ENCODE data around the gene GCH1.
"Not testable (repeated sequence)": the region's sequence is repeated elsewhere in the genome, so short reads cannot be mapped to it uniquely, and the experiment has no call there.

The GCH1 gene

GRCh38 chr14:54902143-54902520 is 494 bp downstream of the GCH1 start:
- Histone ChIP-seq H3K27me3 (ENCODE audit: insufficient read depth, poor library complexity, severe bottlenecking) (peaks cover 18% of the 10 kb centered on the region), H3K27ac (replicated peaks) (no peak overlapping the region), H3K4me3 (replicated peaks; ENCODE audit: insufficient read depth, low read length) (peak overlapping the region; percentile 80)
- TF ChIP-seq, protein P1, sequence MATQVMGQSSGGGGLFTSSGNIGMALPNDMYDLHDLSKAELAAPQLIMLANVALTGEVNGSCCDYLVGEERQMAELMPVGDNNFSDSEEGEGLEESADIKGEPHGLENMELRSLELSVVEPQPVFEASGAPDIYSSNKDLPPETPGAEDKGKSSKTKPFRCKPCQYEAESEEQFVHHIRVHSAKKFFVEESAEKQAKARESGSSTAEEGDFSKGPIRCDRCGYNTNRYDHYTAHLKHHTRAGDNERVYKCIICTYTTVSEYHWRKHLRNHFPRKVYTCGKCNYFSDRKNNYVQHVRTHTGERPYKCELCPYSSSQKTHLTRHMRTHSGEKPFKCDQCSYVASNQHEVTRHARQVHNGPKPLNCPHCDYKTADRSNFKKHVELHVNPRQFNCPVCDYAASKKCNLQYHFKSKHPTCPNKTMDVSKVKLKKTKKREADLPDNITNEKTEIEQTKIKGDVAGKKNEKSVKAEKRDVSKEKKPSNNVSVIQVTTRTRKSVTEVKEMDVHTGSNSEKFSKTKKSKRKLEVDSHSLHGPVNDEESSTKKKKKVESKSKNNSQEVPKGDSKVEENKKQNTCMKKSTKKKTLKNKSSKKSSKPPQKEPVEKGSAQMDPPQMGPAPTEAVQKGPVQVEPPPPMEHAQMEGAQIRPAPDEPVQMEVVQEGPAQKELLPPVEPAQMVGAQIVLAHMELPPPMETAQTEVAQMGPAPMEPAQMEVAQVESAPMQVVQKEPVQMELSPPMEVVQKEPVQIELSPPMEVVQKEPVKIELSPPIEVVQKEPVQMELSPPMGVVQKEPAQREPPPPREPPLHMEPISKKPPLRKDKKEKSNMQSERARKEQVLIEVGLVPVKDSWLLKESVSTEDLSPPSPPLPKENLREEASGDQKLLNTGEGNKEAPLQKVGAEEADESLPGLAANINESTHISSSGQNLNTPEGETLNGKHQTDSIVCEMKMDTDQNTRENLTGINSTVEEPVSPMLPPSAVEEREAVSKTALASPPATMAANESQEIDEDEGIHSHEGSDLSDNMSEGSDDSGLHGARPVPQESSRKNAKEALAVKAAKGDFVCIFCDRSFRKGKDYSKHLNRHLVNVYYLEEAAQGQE (IDR thresholded peaks at IDR 0.05; ENCODE audit: insufficient replicate concordance, low read depth), result no peak
- TF ChIP-seq, protein P2, sequence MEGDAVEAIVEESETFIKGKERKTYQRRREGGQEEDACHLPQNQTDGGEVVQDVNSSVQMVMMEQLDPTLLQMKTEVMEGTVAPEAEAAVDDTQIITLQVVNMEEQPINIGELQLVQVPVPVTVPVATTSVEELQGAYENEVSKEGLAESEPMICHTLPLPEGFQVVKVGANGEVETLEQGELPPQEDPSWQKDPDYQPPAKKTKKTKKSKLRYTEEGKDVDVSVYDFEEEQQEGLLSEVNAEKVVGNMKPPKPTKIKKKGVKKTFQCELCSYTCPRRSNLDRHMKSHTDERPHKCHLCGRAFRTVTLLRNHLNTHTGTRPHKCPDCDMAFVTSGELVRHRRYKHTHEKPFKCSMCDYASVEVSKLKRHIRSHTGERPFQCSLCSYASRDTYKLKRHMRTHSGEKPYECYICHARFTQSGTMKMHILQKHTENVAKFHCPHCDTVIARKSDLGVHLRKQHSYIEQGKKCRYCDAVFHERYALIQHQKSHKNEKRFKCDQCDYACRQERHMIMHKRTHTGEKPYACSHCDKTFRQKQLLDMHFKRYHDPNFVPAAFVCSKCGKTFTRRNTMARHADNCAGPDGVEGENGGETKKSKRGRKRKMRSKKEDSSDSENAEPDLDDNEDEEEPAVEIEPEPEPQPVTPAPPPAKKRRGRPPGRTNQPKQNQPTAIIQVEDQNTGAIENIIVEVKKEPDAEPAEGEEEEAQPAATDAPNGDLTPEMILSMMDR (IDR thresholded peaks at IDR 0.05; ENCODE audit: insufficient read depth, low read length), result no peak
- no peak for TF ChIP-seq SPI1 (IDR thresholded peaks at IDR 0.05; ENCODE audit: borderline replicate concordance, low read depth)
- no peak for TF ChIP-seq POLR2AphosphoS5 (IDR thresholded peaks at IDR 0.05; ENCODE audit: low read depth)
- TF ChIP-seq GABPA (IDR thresholded peaks at IDR 0.05; ENCODE audit: low read depth), result no peak
- DNase-seq (ENCODE audit: low read depth in 1 of 2, low spot score in 1 of 2), result peak; percentile 43 to 49

DNA sequence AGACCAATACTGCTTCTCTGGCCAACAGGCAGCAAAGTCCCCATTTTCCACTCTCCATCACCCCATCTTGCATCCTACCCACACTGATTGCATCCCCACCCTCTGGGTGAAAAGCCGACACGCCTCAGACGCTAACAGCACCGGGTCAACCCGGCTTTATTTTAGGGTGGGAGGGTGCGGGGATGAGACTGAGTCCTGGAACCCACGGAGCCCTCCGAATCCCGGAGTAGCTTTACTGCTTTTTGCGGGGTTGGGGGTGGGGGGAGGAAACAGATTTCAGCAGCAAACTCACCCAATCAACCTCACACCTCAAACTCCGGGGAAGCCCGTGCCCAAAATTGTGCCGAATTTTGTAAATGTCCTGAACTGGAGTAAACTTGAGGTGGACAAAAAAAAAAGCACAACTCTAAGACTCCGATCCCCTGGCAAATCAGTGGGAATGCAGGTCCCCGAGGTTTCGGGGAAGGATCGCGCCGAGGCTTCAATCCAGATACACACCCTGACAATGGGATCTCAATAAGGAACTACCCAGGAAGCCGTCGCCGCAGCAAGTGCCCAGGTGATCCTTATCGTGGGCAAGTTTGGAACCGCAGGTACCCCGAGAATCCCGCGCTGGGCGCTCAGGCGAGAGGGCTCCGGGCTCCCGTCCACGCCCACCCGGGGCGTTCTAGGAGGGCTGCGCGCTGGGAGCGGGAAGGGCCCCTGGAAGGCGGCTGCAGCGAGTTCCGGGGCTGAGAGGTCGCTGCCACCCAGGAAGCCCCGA is 1.1 kb downstream of the GCH1 start:
- Histone ChIP-seq H3K27ac (replicated peaks) (no peak overlapping the region), H3K27me3 (ENCODE audit: insufficient read depth, poor library complexity, severe bottlenecking) (peaks cover 18% of the 10 kb centered on the region), H3K4me3 (replicated peaks; ENCODE audit: insufficient read depth, low read length) (peak overlapping the region; percentile 80)
- TF ChIP-seq GABPA (IDR thresholded peaks at IDR 0.05; ENCODE audit: low read depth) (no peak), SPI1 (IDR thresholded peaks at IDR 0.05; ENCODE audit: borderline replicate concordance, low read depth) (no peak), POLR2AphosphoS5 (IDR thresholded peaks at IDR 0.05; ENCODE audit: low read depth) (no peak)
- TF ChIP-seq, protein P1 (IDR thresholded peaks at IDR 0.05; ENCODE audit: insufficient replicate concordance, low read depth), result no peak
- TF ChIP-seq, protein P2 (IDR thresholded peaks at IDR 0.05; ENCODE audit: insufficient read depth, low read length), result no peak
- no peak for DNase-seq (ENCODE audit: low read depth in 1 of 2, low spot score in 1 of 2)

DNA sequence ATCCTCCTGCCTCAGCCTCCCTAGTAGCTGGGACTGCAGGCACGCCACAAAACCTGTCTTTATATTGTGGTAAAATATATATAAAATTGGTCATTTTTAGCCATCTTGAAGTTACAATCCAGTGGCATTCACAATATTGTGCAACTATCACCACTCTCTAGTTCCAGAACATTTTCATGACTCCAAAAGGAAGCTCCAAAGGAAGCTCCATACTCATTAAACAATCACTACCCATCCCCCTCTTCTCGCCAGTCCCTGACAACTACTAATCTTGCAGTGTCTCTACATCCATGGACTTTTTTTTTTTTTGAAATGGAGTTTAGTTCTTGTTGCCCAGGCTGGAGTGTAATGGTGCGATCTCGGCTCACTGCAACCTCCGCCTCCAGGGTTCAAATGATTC is 3.1 kb downstream of the GCH1 start:
- H3K27ac ChIP-seq (replicated peaks), result no peak overlapping the region
- H3K4me3 ChIP-seq (replicated peaks; ENCODE audit: insufficient read depth, low read length), result no peak overlapping the region
- no peak for TF ChIP-seq POLR2AphosphoS5 (IDR thresholded peaks at IDR 0.05; ENCODE audit: low read depth)
- H3K27me3 ChIP-seq (ENCODE audit: insufficient read depth, poor library complexity, severe bottlenecking), result peaks cover 18% of the 10 kb centered on the region
- no peak for DNase-seq (ENCODE audit: low read depth in 1 of 2, low spot score in 1 of 2)

GRCh38 chr14:54897809-54898555 is 4.6 kb downstream of the GCH1 start:
- DNase-seq (ENCODE audit: low read depth in 1 of 2, low spot score in 1 of 2); H3K4me3 ChIP-seq (replicated peaks; ENCODE audit: insufficient read depth, low read length); H3K27ac ChIP-seq (replicated peaks): not testable (repeated sequence)
- peaks cover 13% of the 10 kb centered on the region for H3K27me3 ChIP-seq (ENCODE audit: insufficient read depth, poor library complexity, severe bottlenecking)

All from HL-60 (cell line).